Measurements from ENCODE around the gene RLIM. TPM values are rescaled to one million over a fixed set of nuclear protein-coding genes. Genes with fewer than 3 reads are reported as not detected.

The RLIM gene, protein sequence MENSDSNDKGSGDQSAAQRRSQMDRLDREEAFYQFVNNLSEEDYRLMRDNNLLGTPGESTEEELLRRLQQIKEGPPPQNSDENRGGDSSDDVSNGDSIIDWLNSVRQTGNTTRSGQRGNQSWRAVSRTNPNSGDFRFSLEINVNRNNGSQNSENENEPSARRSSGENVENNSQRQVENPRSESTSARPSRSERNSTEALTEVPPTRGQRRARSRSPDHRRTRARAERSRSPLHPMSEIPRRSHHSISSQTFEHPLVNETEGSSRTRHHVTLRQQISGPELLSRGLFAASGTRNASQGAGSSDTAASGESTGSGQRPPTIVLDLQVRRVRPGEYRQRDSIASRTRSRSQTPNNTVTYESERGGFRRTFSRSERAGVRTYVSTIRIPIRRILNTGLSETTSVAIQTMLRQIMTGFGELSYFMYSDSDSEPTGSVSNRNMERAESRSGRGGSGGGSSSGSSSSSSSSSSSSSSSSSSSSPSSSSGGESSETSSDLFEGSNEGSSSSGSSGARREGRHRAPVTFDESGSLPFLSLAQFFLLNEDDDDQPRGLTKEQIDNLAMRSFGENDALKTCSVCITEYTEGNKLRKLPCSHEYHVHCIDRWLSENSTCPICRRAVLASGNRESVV
- total RNA-seq (2022; extraction: Qiagen RNA extraction; ENCODE audit: low read depth), result 10.4 to 19.7 TPM (median 16.7 TPM) in 5 replicates

DNA sequence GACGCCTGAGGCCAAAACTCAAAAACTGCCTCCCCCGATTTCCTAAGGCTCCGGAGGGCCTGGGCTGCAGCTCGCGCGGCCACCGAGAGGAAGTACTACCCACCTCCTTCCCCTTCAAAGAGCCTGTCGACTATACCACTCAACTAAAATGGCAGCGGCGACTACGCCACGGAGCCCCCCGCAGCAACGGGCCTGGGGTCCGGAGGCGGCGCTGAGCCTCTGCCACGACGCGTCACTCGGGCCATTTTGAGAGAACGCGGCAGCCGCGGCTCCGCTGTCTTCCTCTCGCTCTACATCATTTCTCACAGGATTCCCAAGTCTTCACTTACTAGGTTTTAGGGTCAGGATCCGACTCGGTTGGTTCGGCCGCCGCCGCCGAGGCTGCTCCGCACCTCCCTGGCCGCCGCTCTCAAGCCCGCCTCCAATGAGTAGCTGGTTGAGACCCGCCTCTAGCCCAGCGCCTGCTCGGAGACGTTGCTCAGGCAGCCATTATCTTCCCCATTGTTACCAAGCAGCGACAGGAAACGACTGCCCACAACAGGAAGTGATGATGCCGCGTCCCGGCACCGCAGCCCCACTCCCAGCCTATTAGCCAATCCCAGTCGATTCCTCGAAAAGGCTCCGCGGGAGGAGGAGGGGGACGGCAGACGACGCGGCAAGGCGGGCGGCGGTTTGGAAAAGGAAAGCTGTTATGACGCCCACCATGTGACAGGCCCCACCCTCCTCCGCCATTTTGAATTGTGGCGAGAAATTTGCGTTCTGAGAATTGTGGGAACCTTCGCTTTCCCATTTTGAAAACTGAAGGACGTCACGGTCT lies at the start of gene RLIM:
Gene RLIM, minus strand, starts transcription at position 532 of the 817 bp plus-strand sequence. CDS start 18,647 bp downstream, outside the sequence.

Other genes starting within 250 kb of the RLIM start
- 22.6 to 27.9 TPM (median 22.9 TPM) in 5 replicates for gene SLC16A2, start 193.1 kb downstream of the RLIM start, total RNA-seq (2022; extraction: Qiagen RNA extraction; ENCODE audit: low read depth)

Data from A549 treated with ZK216348 at 1 μM for 4 hours (cell line).